Fibroblast of mammary gland (primary cell): Measurements from ENCODE around the gene PTK6.

Experiments
- DNase-seq: peaks from one replicate; pipeline ENCODE4 v3.0.0-alpha.2; 2010; ENCODE audit warnings: low read depth
- H3K4me3 ChIP-seq: 2 replicates; pipeline ENCODE4 v1.5.1; 2011; ENCODE audit warnings: low read depth, mild to moderate bottlenecking, low read length, moderate library complexity; ENCODE audit not compliant: control insufficient read depth
- CTCF ChIP-seq: conservative IDR thresholded peaks from 2 replicates; pipeline ENCODE4 v1.5.1; 2011; ENCODE audit warnings: low read depth, low read length, inconsistent platforms; ENCODE audit not compliant: control insufficient read depth, insufficient read depth

The PTK6 gene

GRCh38 chr20:63564036-63564810 lies 27.0 kb upstream of the PTK6 start:
- no peak for DNase-seq

GRCh38 chr20:63563225-63563935 lies 26.2 kb upstream of the PTK6 start:
- H3K4me3 ChIP-seq, result no peak overlapping the region
- DNase-seq, result no peak
- no peak for TF ChIP-seq CTCF

More at GRCh38 chr20:63564036-63564810, 27.0 kb upstream of the PTK6 start:
- TF ChIP-seq CTCF, result no peak
- no peak overlapping the region for H3K4me3 ChIP-seq

- no peak overlapping the region for H3K4me3 ChIP-seq
- no peak for DNase-seq
- TF ChIP-seq CTCF, result no peak
Measured at GRCh38 chr20:63562461-63563224, 25.5 kb upstream of the PTK6 start.

GRCh38 chr20:63561624-63562396 lies 24.6 kb upstream of the PTK6 start:
- no peak for TF ChIP-seq CTCF
- no peak overlapping the region for H3K4me3 ChIP-seq
- DNase-seq, result no peak

- TF ChIP-seq CTCF, result no peak
- H3K4me3 ChIP-seq, result no peak overlapping the region
- no peak for DNase-seq
Measured at GRCh38 chr20:63560856-63561609, 23.9 kb upstream of the PTK6 start.
